ENCODE data around the gene ODAD2. TPM values are rescaled to one million over a fixed set of nuclear protein-coding genes. Genes with fewer than 3 reads are reported as not detected.
"Not testable (repeated sequence)": the region's sequence is repeated elsewhere in the genome, so short reads cannot be mapped to it uniquely, and the experiment has no call there.

The ODAD2 gene
- total RNA-seq, 4 donors from 2014 or later, result 2.4 to 4.7 (median 2.9) TPM; not detected in 1

DNA sequence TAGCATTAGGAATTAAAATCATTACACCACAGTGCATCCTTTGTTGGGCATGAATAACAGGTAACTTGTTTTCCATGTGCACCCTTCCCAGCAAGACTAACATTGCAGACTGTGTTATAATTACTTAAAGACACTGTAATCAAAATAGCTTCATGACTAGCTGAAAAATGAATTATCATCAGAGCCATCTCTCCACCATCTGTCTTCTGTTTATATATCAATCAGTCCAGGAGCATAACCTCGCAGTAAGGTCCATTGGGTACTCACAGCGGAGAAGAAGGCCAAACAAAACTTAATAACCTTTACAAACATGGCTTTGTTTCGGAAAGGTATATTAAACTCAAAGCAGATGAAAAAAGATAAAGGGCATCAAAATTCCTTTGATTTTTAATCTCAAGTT is 90.6 kb downstream of the ODAD2 start:
- no peak overlapping the region for H3K4me3 ChIP-seq
- no peaks in the 10 kb centered on the region for H3K27me3 ChIP-seq
- H3K27ac ChIP-seq, result no peak overlapping the region
- no peak for DNase-seq
- H3K36me3 ChIP-seq, result no peaks in the 10 kb centered on the region
- intact Hi-C loops (cut with DNase I; ENCODE audit: low total_unique reads), result no loop called here
- H3K4me1 ChIP-seq, result no peaks in the 10 kb centered on the region
- H3K9me3 ChIP-seq, result no peaks in the 10 kb centered on the region
- no peak for TF ChIP-seq POLR2A (IDR thresholded peaks at IDR 0.05)
- TF ChIP-seq, protein P1, sequence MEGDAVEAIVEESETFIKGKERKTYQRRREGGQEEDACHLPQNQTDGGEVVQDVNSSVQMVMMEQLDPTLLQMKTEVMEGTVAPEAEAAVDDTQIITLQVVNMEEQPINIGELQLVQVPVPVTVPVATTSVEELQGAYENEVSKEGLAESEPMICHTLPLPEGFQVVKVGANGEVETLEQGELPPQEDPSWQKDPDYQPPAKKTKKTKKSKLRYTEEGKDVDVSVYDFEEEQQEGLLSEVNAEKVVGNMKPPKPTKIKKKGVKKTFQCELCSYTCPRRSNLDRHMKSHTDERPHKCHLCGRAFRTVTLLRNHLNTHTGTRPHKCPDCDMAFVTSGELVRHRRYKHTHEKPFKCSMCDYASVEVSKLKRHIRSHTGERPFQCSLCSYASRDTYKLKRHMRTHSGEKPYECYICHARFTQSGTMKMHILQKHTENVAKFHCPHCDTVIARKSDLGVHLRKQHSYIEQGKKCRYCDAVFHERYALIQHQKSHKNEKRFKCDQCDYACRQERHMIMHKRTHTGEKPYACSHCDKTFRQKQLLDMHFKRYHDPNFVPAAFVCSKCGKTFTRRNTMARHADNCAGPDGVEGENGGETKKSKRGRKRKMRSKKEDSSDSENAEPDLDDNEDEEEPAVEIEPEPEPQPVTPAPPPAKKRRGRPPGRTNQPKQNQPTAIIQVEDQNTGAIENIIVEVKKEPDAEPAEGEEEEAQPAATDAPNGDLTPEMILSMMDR (IDR thresholded peaks at IDR 0.05), result no peak

DNA sequence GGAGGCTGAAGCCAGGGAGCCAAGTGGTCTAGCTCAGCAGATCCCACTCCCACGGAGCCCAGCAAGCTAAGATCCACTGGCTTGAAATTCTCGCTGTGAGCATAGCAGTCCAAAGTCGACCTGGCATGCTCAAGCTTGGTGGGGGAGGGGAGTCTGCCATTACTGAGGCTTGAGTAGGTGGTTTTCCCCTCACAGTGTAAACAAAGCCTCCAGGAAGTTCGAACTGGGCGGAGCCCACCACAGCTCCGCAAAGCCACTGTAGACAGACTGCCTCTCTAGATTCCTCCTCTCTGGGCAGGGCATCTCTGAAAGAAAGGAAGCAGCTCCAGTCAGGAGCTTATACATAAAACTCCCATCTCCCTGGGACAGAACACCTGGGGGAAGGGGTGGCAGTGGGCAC is 99.4 kb downstream of the ODAD2 start:
- H3K27me3 ChIP-seq; DNase-seq; H3K4me1 ChIP-seq; H3K36me3 ChIP-seq; intact Hi-C loops (cut with DNase I; ENCODE audit: low total_unique reads); H3K4me3 ChIP-seq; H3K27ac ChIP-seq; H3K9me3 ChIP-seq: not testable (repeated sequence)

GRCh38 chr10:27899058-27899457 is 99.8 kb downstream of the ODAD2 start:
- no peak overlapping the region for H3K27ac ChIP-seq
- TF ChIP-seq, protein P1 (IDR thresholded peaks at IDR 0.05), result no peak
- TF ChIP-seq POLR2A (IDR thresholded peaks at IDR 0.05), result no peak
- no peak overlapping the region for H3K4me3 ChIP-seq
- H3K9me3 ChIP-seq, result no peaks in the 10 kb centered on the region
- intact Hi-C loops (cut with DNase I; ENCODE audit: low total_unique reads), result no loop called here
- no peak for DNase-seq
- H3K36me3 ChIP-seq, result no peaks in the 10 kb centered on the region
- H3K4me1 ChIP-seq, result no peaks in the 10 kb centered on the region
- H3K27me3 ChIP-seq, result no peaks in the 10 kb centered on the region

- intact Hi-C loops (cut with DNase I; ENCODE audit: low total_unique reads), result no loop called here
- no peak for DNase-seq
- TF ChIP-seq POLR2A (IDR thresholded peaks at IDR 0.05), result no peak
- TF ChIP-seq, protein P1 (IDR thresholded peaks at IDR 0.05), result no peak
- H3K36me3 ChIP-seq, result no peaks in the 10 kb centered on the region
- H3K27me3 ChIP-seq, result no peaks in the 10 kb centered on the region
- no peaks in the 10 kb centered on the region for H3K9me3 ChIP-seq
- no peaks in the 10 kb centered on the region for H3K4me1 ChIP-seq
- no peak overlapping the region for H3K27ac ChIP-seq
- no peak overlapping the region for H3K4me3 ChIP-seq
Observed at GRCh38 chr10:27893358-27893954, 105.4 kb downstream of the ODAD2 start.

DNA sequence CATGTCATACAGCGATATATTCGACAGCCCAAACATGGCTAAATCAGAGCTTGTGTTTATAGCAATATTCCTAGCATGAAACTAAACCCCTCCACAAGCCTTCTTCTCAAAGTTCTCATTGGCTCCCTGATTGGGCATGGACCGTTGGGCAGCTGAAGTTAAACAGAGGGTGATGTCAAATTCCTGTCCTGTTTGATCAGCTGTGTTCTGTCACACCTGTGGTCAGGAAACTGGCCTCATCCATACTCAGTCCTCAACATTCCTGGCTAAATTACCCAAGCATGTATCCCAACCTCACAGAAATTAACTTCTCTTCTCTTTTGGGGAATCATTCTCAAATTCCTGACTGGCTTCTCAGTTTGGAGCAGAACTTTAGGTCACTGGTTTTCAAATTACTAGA is 107.9 kb downstream of the ODAD2 start:
- TF ChIP-seq POLR2A (IDR thresholded peaks at IDR 0.05), result no peak
- TF ChIP-seq, protein P1 (IDR thresholded peaks at IDR 0.05), result no peak
- intact Hi-C loops (cut with DNase I; ENCODE audit: low total_unique reads), result no loop called here
- H3K27me3 ChIP-seq, result no peaks in the 10 kb centered on the region
- no peak overlapping the region for H3K4me3 ChIP-seq
- no peak for DNase-seq
- no peaks in the 10 kb centered on the region for H3K4me1 ChIP-seq
- no peaks in the 10 kb centered on the region for H3K9me3 ChIP-seq
- no peaks in the 10 kb centered on the region for H3K36me3 ChIP-seq
- H3K27ac ChIP-seq, result no peak overlapping the region

- Histone ChIP-seq H3K27ac (no peak overlapping the region), H3K36me3 (no peaks in the 10 kb centered on the region), H3K9me3 (no peaks in the 10 kb centered on the region), H3K4me1 (no peaks in the 10 kb centered on the region), H3K4me3 (no peak overlapping the region), H3K27me3 (no peaks in the 10 kb centered on the region)
- intact Hi-C loops (cut with DNase I; ENCODE audit: low total_unique reads), result no loop called here
- DNase-seq, result no peak
- TF ChIP-seq POLR2A (IDR thresholded peaks at IDR 0.05), result no peak
- TF ChIP-seq, protein P1 (IDR thresholded peaks at IDR 0.05), result no peak
Observed at GRCh38 chr10:27889518-27889917, 109.4 kb downstream of the ODAD2 start.
